HepG2 (cell line): ENCODE data around the gene HSDL1. TPM values are rescaled to one million over a fixed set of nuclear protein-coding genes. Genes with fewer than 3 reads are reported as not detected.

Source experiments
- ATAC-seq: fragments of 200-7000 bp; cut with Tn5 transposase; 3 replicates; pipeline ENCODE4 v1.9.1; 2020; ENCODE audit warnings: mild to moderate bottlenecking, moderate library complexity
- BruUV-seq: library from RNA; stranded (reverse); fragments of 400-500 nt; replicated peaks from 2 replicates; lab custom pipeline; 2021; lab: Mats Ljungman, UMichigan
- CTCF ChIA-PET: fragments of 300-600 bp; formaldehyde crosslinking; extraction: SDS; loops from one replicate; lab custom pipeline; 2021; ENCODE audit warnings: low total read pairs, inconsistent platforms, low intra/inter-chr PET ratio; lab: Yijun Ruan, JAX
- POLR2A ChIA-PET: fragments of 350-600 bp; sonication (Branson Sonifier 250); formaldehyde crosslinking; loops from one replicate; lab custom pipeline; 2020; ENCODE audit warnings: antibody characterized with exemption, inconsistent platforms; lab: Yijun Ruan, JAX
- DNase-seq: peaks from one replicate; pipeline ENCODE4 v3.0.0-alpha.2; 2015; ENCODE audit warnings: low spot score
- FAIRE-seq: peaks from 3 replicates; lab custom pipeline; 2011; peaks lifted over from hg19 to GRCh38; lab: Jason Lieb, UNC
- H2AFZ ChIP-seq: one replicate; pipeline ENCODE4 v1.6.1; 2011; ENCODE audit warnings: low read length, inconsistent platforms
- H3K27ac ChIP-seq: fragments of 300-600 bp; 3 replicates; pipeline ENCODE4 v1.8.0; 2011; ENCODE audit warnings: mixed run types, mild to moderate bottlenecking, mixed read lengths, low read length, inconsistent platforms; ENCODE audit not compliant: insufficient read depth; ENCODE audit errors: extremely low read length
- H3K27me3 ChIP-seq, 2 experiments: fragments of 200-600 bp in 1 of 2; 2 replicates in 1 of 2; 3 replicates in 1 of 2; pipeline versions ENCODE4 v1.6.0 to v1.8.0; 2011; ENCODE audit warnings: low read length in 2 of 2, mild to moderate bottlenecking in 2 of 2, moderate library complexity in 2 of 2, inconsistent platforms in 1 of 2; ENCODE audit not compliant: insufficient read depth in 2 of 2, control insufficient read depth in 1 of 2
- H3K36me3 ChIP-seq, 2 experiments: fragments of 200-600 bp in 1 of 2; replicated peaks in 1 of 2; 2 replicates in 1 of 2; 3 replicates in 1 of 2; pipeline versions ENCODE4 v1.5.1 to v1.8.0; 2011; ENCODE audit warnings: low read length in 2 of 2, inconsistent platforms in 1 of 2; ENCODE audit not compliant: insufficient read depth in 2 of 2, control insufficient read depth in 1 of 2
- H3K4me1 ChIP-seq: 2 replicates; pipeline ENCODE4 v1.5.1; 2012; ENCODE audit warnings: low read length, inconsistent platforms; ENCODE audit not compliant: insufficient read depth
- H3K4me2 ChIP-seq: 2 replicates; pipeline ENCODE4 v1.6.0; 2011; ENCODE audit warnings: low read depth, low read length, inconsistent platforms
- H3K4me3 ChIP-seq, 3 experiments: fragments of 200-600 bp in 1 of 3; sonication (generic), shearing (Covaris generic) in 1 of 3; replicated peaks in 1 of 3; 2 replicates each; pipeline ENCODE4 v1.5.1; 2011 to 2016; ENCODE audit warnings: low read length in 3 of 3, inconsistent platforms in 2 of 3, low read depth in 2 of 3, mild to moderate bottlenecking in 2 of 3, control low read depth in 1 of 3, mixed read lengths in 1 of 3; ENCODE audit not compliant: insufficient read depth in 1 of 3
- H3K79me2 ChIP-seq: one replicate; pipeline ENCODE4 v1.6.1; 2011; ENCODE audit warnings: low read length, inconsistent platforms; ENCODE audit not compliant: insufficient read depth
- H3K9ac ChIP-seq: 2 replicates; pipeline ENCODE4 v1.6.0; 2011; ENCODE audit warnings: mild to moderate bottlenecking, low read depth, low read length, inconsistent platforms; ENCODE audit not compliant: insufficient read depth
- H3K9me3 ChIP-seq: 2 replicates; pipeline ENCODE4 v1.5.1; 2012; ENCODE audit warnings: mild to moderate bottlenecking, low read length
- H4K20me1 ChIP-seq: 2 replicates; pipeline ENCODE4 v1.6.0; 2011; ENCODE audit warnings: inconsistent platforms, mild to moderate bottlenecking, low read length, moderate library complexity; ENCODE audit not compliant: insufficient read depth
- AHDC1 ChIP-seq: sonication (generic); formaldehyde crosslinking; IDR thresholded peaks from 2 replicates; pipeline ENCODE4 v1.5.1; 2020; ENCODE audit warnings: mild to moderate bottlenecking, missing genetic modification reagents, borderline replicate concordance
- ASH2L ChIP-seq: fragments of 300-600, 200-600 bp; sonication (generic); IDR thresholded peaks from 2 replicates; pipeline ENCODE4 v1.7.0; 2017; ENCODE audit warnings: low read depth, mild to moderate bottlenecking, moderate library complexity, mixed read lengths, low read length; ENCODE audit not compliant: insufficient read length
- BCL3 ChIP-seq: sonication (generic); formaldehyde crosslinking; IDR thresholded peaks from 2 replicates; pipeline ENCODE4 v1.5.1; 2020; ENCODE audit warnings: mild to moderate bottlenecking, missing genetic modification reagents, moderate library complexity
- CREB1 ChIP-seq, 2 experiments: fragments of 450-650 bp in 1 of 2; IDR thresholded peaks; 2 replicates each; pipeline ENCODE4 v1.6.1; 2016 to 2017; ENCODE audit warnings: control low read depth in 1 of 2, mild to moderate bottlenecking in 1 of 2, missing compliant biosample characterization in 1 of 2, missing genetic modification characterization in 1 of 2
- ETS1 ChIP-seq: sonication (generic); formaldehyde crosslinking; IDR thresholded peaks from 2 replicates; pipeline ENCODE4 v1.4.0; 2020; ENCODE audit warnings: missing genetic modification reagents
- FOXK1 ChIP-seq: sonication (generic); formaldehyde crosslinking; IDR thresholded peaks from 2 replicates; pipeline ENCODE4 v1.4.0; 2020; ENCODE audit warnings: low read depth, missing genetic modification reagents, borderline replicate concordance
- HDAC6 ChIP-seq: fragments of 200-600 bp; sonication (generic); IDR thresholded peaks from 2 replicates; pipeline ENCODE4 v1.7.0; 2017; ENCODE audit warnings: mild to moderate bottlenecking, antibody characterized with exemption, low read length, low read depth
- JUND ChIP-seq: sonication (generic); formaldehyde crosslinking; IDR thresholded peaks from 2 replicates; pipeline ENCODE4 v1.8.0; 2022; ENCODE audit warnings: mild to moderate bottlenecking, missing genetic modification reagents
- MYPOP ChIP-seq: sonication (generic); formaldehyde crosslinking; IDR thresholded peaks from 2 replicates; pipeline ENCODE4 v1.8.1; 2023; ENCODE audit warnings: mild to moderate bottlenecking, moderate library complexity, missing genetic modification reagents
- NFRKB ChIP-seq: fragments of 450-650 bp; IDR thresholded peaks from 2 replicates; pipeline ENCODE4 v1.6.1; 2017
- NR3C1 ChIP-seq: sonication (generic); formaldehyde crosslinking; IDR thresholded peaks from 2 replicates; pipeline ENCODE4 v1.4.0; 2020; ENCODE audit warnings: missing genetic modification reagents
- PHF5A ChIP-seq: IDR thresholded peaks from one replicate; pipeline ENCODE4 v1.6.1; 2018; ENCODE audit warnings: low read depth, missing genetic modification reagents; ENCODE audit not compliant: unreplicated experiment
- PRPF4 ChIP-seq: fragments of 200-400 bp; formaldehyde crosslinking; IDR thresholded peaks from 2 replicates; pipeline ENCODE4 v1.6.1; 2016; ENCODE audit warnings: low read length, low read depth; ENCODE audit not compliant: poor library complexity, severe bottlenecking
- PTBP1 ChIP-seq: fragments of 200-400 bp; formaldehyde crosslinking; IDR thresholded peaks from 2 replicates; pipeline ENCODE4 v1.6.1; 2018; ENCODE audit warnings: low read length, low read depth; ENCODE audit not compliant: poor library complexity, severe bottlenecking
- RFXANK ChIP-seq: IDR thresholded peaks from 2 replicates; pipeline ENCODE4 v1.6.1; 2016
- WGBS: methylation state at CpG from one replicate; pipeline ENCODE4 v1.1.6; 2017; ENCODE audit warnings: low lambda C conversion rate; 5-methylcytosine and 5-hydroxymethylcytosine counted together
- in situ Hi-C: cut with HindIII; loops from 2 replicates; pipeline ENCODE4 v1.10.0; 2017; ENCODE audit warnings: low pct_unique_long_range_greater_than_20kb; ENCODE audit not compliant: extremely low pct_ligation_motif_present
- intact Hi-C: fragments of 100-400 bp; cut with micrococcal nuclease; formaldehyde crosslinking; loops from one replicate; pipeline ENCODE4 v1.10.0; 2022; ENCODE audit not compliant: unreplicated experiment
- polyA plus RNA-seq, 8 experiments: library from polyadenylated mRNA; depleted of rRNA in 3 of 8; stranded (reverse) in 7 of 8; unstranded in 1 of 8; fragments of >200 nt; fragmentation: Illumina TruSeq in 4 of 8; extraction: Trizol in 4 of 8; gene quantifications; 2 replicates each; pipeline versions ENCODE4 v1.2.1 to v1.2.3, GENCODE V29; 2011 to 2016; ENCODE audit warnings: low read depth in 4 of 8, missing spikeins in 1 of 8, mixed read lengths in 1 of 8; ENCODE audit not compliant: insufficient read depth in 1 of 8
- total RNA-seq, 5 experiments: library from RNA; depleted of rRNA; stranded (reverse); fragments of >200 nt; fragmentation: Illumina TruSeq; extraction: Trizol; gene quantifications; 2 replicates each; pipeline ENCODE4 v1.2.3, GENCODE V29; 2016; ENCODE audit warnings: low read depth in 1 of 5

HSDL1 gene
- total and polyA plus RNA-seq, 2 of the 13 experiments (the other 11 are each of a cell fraction or from before 2014, with no cell fraction given), result 49.2 to 49.7 TPM

GRCh38 chr16:84194018-84194417 lies 49.0 kb upstream of the HSDL1 start:
- Histone ChIP-seq H3K9ac (no peak overlapping the region), H3K4me3 (no peak overlapping the region), H3K36me3 (no peaks in the 10 kb centered on the region), H3K4me2 (no peak overlapping the region), H4K20me1 (no peaks in the 10 kb centered on the region), H3K79me2 (no peaks in the 10 kb centered on the region), H3K27me3 (peaks cover 23 to 63% of the 10 kb centered on the region in 2 experiments; a peak in 3 of 5 replicates), H3K9me3 (no peaks in the 10 kb centered on the region), H3K4me1 (no peaks in the 10 kb centered on the region), H3K27ac (no peak overlapping the region), H2AFZ (no peak overlapping the region)
- no peak for ATAC-seq
- no TSS peak for BruUV-seq
- intact Hi-C loops, result no loop called here
- no peak for FAIRE-seq
- CTCF ChIA-PET, result no interaction called here
- POLR2A ChIA-PET, result no interaction called here
- 73% methylated on average over 11 of the region's 11 CpGs for WGBS
- in situ Hi-C loops, result loop anchor here (25.0 kb wide), 1 partner anchor 232 kb away; the partner anchor contains the start of genes NECAB2 and OSGIN1
- DNase-seq, result no peak
- TF ChIP-seq ETS1 (CRISPR knock-in tag) (no peak), MYPOP (no peak), ASH2L (no peak), PTBP1 (no peak), RFXANK (no peak), NFRKB (no peak), BCL3 (CRISPR knock-in tag) (no peak), NR3C1 (CRISPR knock-in tag) (no peak), PRPF4 (no peak), PHF5A (no peak), JUND (CRISPR knock-in tag) (no peak), HDAC6 (no peak), FOXK1 (CRISPR knock-in tag) (no peak), CREB1 (IDR thresholded peaks at IDR 0.05) (no peak), CREB1 (CRISPR knock-in tag; IDR thresholded peaks at IDR 0.05) (no peak), AHDC1 (CRISPR knock-in tag) (no peak)
